Spleen (tissue), 7 donors: ENCODE data around the gene DHRS1.

Source experiments
- POLR2A ChIP-seq, 3 donors: fragments of 450-650 bp; IDR thresholded peaks; one replicate each; pipeline ENCODE4 v1.5.1; 2017; ENCODE audit warnings: antibody characterized with exemption in 3 of 3, mild to moderate bottlenecking in 1 of 3
- POLR2AphosphoS5 ChIP-seq, 3 donors: sonication (generic); formaldehyde crosslinking; IDR thresholded peaks; one replicate each; pipeline ENCODE4 v1.5.1; 2017; ENCODE audit warnings: antibody characterized with exemption in 3 of 3
- TF ChIP-seq, protein P1 (sequence below), 11 experiments: fragments of 200-600 bp in 7 of 11; fragments of 450-650 bp in 4 of 11; sonication (generic) in 4 of 11; IDR thresholded peaks in 8 of 11; conservative IDR thresholded peaks in 3 of 11; 1 replicate in 7 of 11; 2 replicates in 4 of 11; pipeline versions ENCODE4 v1.4.0 to v1.8.0; 2016 to 2021; ENCODE audit warnings: antibody characterized with exemption in 11 of 11, inconsistent platforms in 4 of 11, mild to moderate bottlenecking in 1 of 11
- donor health status: DM: no; HTN: no; CAD: no; lungs with moderate emphysema.
- donor health status: DM: no; HTN: no; CAD: no.
- donor health status: DM: no; HTN: no; CAD: no.

DNA sequence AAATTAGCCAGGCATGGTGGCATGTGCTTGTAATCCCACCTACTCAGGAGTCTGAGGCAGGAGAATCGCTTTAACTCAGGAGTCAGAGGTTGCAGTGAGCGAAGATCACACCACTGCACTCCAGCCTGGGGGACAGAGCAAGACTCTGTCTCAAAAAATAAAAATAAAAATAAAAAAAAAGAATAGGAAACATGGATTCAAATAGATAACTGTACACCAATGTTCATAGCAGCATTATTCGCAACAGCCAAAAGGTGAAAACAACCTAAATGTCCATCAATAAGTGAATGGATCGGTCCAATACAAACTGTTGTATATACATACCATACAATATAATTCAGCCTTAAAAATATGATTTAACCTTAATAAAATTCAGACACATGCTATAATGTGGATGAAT lies 43.3 kb upstream of the DHRS1 start:
- no peak for TF ChIP-seq POLR2A (IDR thresholded peaks at IDR 0.05)
- TF ChIP-seq POLR2AphosphoS5 (IDR thresholded peaks at IDR 0.05), result no peak
- TF ChIP-seq, protein P1, sequence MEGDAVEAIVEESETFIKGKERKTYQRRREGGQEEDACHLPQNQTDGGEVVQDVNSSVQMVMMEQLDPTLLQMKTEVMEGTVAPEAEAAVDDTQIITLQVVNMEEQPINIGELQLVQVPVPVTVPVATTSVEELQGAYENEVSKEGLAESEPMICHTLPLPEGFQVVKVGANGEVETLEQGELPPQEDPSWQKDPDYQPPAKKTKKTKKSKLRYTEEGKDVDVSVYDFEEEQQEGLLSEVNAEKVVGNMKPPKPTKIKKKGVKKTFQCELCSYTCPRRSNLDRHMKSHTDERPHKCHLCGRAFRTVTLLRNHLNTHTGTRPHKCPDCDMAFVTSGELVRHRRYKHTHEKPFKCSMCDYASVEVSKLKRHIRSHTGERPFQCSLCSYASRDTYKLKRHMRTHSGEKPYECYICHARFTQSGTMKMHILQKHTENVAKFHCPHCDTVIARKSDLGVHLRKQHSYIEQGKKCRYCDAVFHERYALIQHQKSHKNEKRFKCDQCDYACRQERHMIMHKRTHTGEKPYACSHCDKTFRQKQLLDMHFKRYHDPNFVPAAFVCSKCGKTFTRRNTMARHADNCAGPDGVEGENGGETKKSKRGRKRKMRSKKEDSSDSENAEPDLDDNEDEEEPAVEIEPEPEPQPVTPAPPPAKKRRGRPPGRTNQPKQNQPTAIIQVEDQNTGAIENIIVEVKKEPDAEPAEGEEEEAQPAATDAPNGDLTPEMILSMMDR (IDR thresholded peaks at IDR 0.05 in 8 of 11, conservative IDR thresholded peaks at IDR 0.05 in 3 of 11), result no peak
